Stimulated activated CD4-positive, alpha-beta T cell treated with anti-CD3 and anti-CD28 coated beads, Interleukin-4, amount 100 ng/mL, for 24 hours (primary cell): ENCODE data around the gene KIF7.

ENCODE experiments used
- DNase-seq: peaks from one replicate; pipeline ENCODE4 v3.0.0-alpha.2; 2020

KIF7 gene

GRCh38 chr15:89648106-89649012, 6.9 kb downstream of the KIF7 start:
- no peak for DNase-seq

GRCh38 chr15:89647191-89647851, 7.9 kb downstream of the KIF7 start:
- peak; percentile 60 for DNase-seq

- no peak for DNase-seq
Measured at GRCh38 chr15:89646416-89647141, 8.7 kb downstream of the KIF7 start.

- no peak for DNase-seq
Measured at GRCh38 chr15:89645680-89646079, 9.6 kb downstream of the KIF7 start.

GRCh38 chr15:89642106-89642505, 13.2 kb downstream of the KIF7 start:
- no peak for DNase-seq

GRCh38 chr15:89641053-89641452, 14.2 kb downstream of the KIF7 start:
- DNase-seq: no peak

- DNase-seq: no peak
Measured at GRCh38 chr15:89640245-89640644, 15.0 kb downstream of the KIF7 start.

- no peak for DNase-seq
Measured at GRCh38 chr15:89633585-89633984, 21.7 kb downstream of the KIF7 start.

- no peak for DNase-seq
Measured at GRCh38 chr15:89632563-89633430, 22.5 kb downstream of the KIF7 start.

GRCh38 chr15:89631902-89632264, 23.4 kb downstream of the KIF7 start:
- no peak for DNase-seq

GRCh38 chr15:89630974-89631901, 24.0 kb downstream of the KIF7 start:
- no peak for DNase-seq

- DNase-seq: no peak
Measured at GRCh38 chr15:89630260-89630659, 25.0 kb downstream of the KIF7 start.

GRCh38 chr15:89629829-89630228, 25.4 kb downstream of the KIF7 start:
- no peak for DNase-seq

GRCh38 chr15:89628806-89629715, 26.2 kb downstream of the KIF7 start:
- DNase-seq: no peak

- DNase-seq: no peak
Measured at GRCh38 chr15:89628301-89628700, 27.0 kb downstream of the KIF7 start.

GRCh38 chr15:89627256-89627970, 27.9 kb downstream of the KIF7 start:
- no peak for DNase-seq

- DNase-seq: no peak
Measured at GRCh38 chr15:89625716-89626115, 29.6 kb downstream of the KIF7 start.

- DNase-seq: no peak
Measured at GRCh38 chr15:89623165-89623564, 32.1 kb downstream of the KIF7 start.

- DNase-seq: no peak
Measured at GRCh38 chr15:89621547-89621946, 33.7 kb downstream of the KIF7 start.

- no peak for DNase-seq
Measured at GRCh38 chr15:89616228-89616627, 39.0 kb downstream of the KIF7 start.
